ENCODE measurements around the gene PUS10.
"Not testable (repeated sequence)": the region's sequence is repeated elsewhere in the genome, so short reads cannot be mapped to it uniquely, and the experiment has no call there.

The PUS10 gene

DNA sequence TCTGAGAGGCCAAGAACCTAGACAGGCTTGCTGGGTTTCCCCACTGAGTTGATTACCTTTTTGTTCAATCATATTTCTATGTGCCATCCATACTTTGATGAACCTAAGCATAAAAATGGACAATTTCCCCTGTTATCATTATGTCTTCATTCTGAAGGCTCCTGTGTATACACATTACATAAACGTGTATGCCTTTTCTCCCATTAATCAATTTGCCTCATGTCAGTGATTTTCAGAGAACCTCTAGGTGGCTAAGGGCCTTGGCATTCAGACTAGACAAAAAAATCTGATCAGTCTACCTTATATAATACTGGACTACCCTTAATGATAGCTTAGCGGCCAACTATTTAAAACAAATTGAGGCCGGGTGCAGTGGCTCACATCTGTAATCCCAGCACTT is 4.7 kb downstream of the PUS10 start:
- Histone ChIP-seq H3K14ac (ENCODE audit: low read length) (no peak overlapping the region), H3K18ac (ENCODE audit: low read length) (no peak overlapping the region), H4K12ac (ENCODE audit: low read depth, low read length) (no peak overlapping the region), H4K8ac (ENCODE audit: low read depth, low read length) (no peak overlapping the region), H3K4ac (ENCODE audit: low read depth, low read length) (no peak overlapping the region), H3K4me2 (ENCODE audit: low read length) (no peak overlapping the region), H2BK120ac (ENCODE audit: insufficient read depth, low read length, poor library complexity) (no peak overlapping the region), H4K91ac (ENCODE audit: low read depth, low read length) (no peak overlapping the region), H2AFZ (ENCODE audit: insufficient read depth, low read length, poor library complexity) (no peak overlapping the region), H3K9ac (ENCODE audit: low read length) (no peak overlapping the region), H3K79me1 (ENCODE audit: low read length) (peaks cover 17% of the 10 kb centered on the region), H3K9me3 (ENCODE audit: insufficient read depth, low read depth, low read length) (no peaks in the 10 kb centered on the region), H2BK12ac (ENCODE audit: low read length) (no peak overlapping the region), H2BK5ac (ENCODE audit: low read depth, low read length, poor library complexity) (no peak overlapping the region), H2AK5ac (ENCODE audit: low read length) (no peak overlapping the region), H3K79me2 (ENCODE audit: control insufficient read depth, insufficient read depth, low read length, poor library complexity) (peaks cover 11% of the 10 kb centered on the region), H3K23ac (ENCODE audit: low read length) (no peak overlapping the region), H3K27ac (ENCODE audit: low read depth, low read length) (no peak overlapping the region), H3K4me3 (ENCODE audit: low read depth, low read length) (no peak overlapping the region), H3K4me1 (ENCODE audit: control insufficient read depth in 1 of 2, insufficient read depth in 2 of 2, low read length in 2 of 2) (peaks cover 0 to 2% of the 10 kb centered on the region in 2 experiments), H3K27me3 (ENCODE audit: insufficient read depth, low read length) (no peaks in the 10 kb centered on the region), H3K36me3 (ENCODE audit: control insufficient read depth in 1 of 2, insufficient read depth in 2 of 2, low read length in 2 of 2) (peaks cover 0 to 3% of the 10 kb centered on the region in 2 experiments)
- no CpG with 5 or more reads among the region's 3 CpGs for WGBS (ENCODE audit: extremely low coverage, insufficient coverage, insufficient read length)
- no peak for DNase-seq

DNA sequence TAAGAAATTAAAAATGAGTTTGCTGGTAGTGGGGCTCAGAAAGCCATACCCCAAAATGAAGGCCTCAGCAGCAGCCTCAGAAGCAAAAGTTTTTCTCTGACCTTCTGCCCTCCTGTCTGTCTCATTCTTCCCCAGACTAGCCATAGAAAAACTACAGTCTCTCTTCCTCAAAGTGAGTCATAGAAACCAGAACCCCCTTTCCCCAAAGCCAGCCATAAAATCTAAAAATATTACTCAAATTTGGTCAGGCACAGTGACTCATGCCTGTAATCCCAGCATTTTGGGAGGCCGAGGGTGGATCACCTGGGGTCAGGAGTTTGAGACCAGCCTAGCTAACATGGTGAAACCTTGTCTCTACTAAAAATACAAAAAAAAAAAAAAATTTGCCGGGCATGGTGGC is 5.8 kb downstream of the PUS10 start:
- no CpG with 5 or more reads among the region's 2 CpGs for WGBS (ENCODE audit: extremely low coverage, insufficient coverage, insufficient read length)
- not testable (repeated sequence) for H3K14ac ChIP-seq (ENCODE audit: low read length); H3K23ac ChIP-seq (ENCODE audit: low read length); H3K4me1 ChIP-seq (ENCODE audit: control insufficient read depth in 1 of 2, insufficient read depth in 2 of 2, low read length in 2 of 2); H4K8ac ChIP-seq (ENCODE audit: low read depth, low read length); H2AK5ac ChIP-seq (ENCODE audit: low read length); H3K9ac ChIP-seq (ENCODE audit: low read length); H4K12ac ChIP-seq (ENCODE audit: low read depth, low read length); H3K9me3 ChIP-seq (ENCODE audit: insufficient read depth, low read depth, low read length); H3K27ac ChIP-seq (ENCODE audit: low read depth, low read length); H3K36me3 ChIP-seq (ENCODE audit: control insufficient read depth in 1 of 2, insufficient read depth in 2 of 2, low read length in 2 of 2); H3K27me3 ChIP-seq (ENCODE audit: insufficient read depth, low read length); H2BK12ac ChIP-seq (ENCODE audit: low read length); H4K91ac ChIP-seq (ENCODE audit: low read depth, low read length); H2AFZ ChIP-seq (ENCODE audit: insufficient read depth, low read length, poor library complexity); H3K79me2 ChIP-seq (ENCODE audit: control insufficient read depth, insufficient read depth, low read length, poor library complexity); H3K4me2 ChIP-seq (ENCODE audit: low read length); H3K4me3 ChIP-seq (ENCODE audit: low read depth, low read length); H3K4ac ChIP-seq (ENCODE audit: low read depth, low read length); H2BK5ac ChIP-seq (ENCODE audit: low read depth, low read length, poor library complexity); H2BK120ac ChIP-seq (ENCODE audit: insufficient read depth, low read length, poor library complexity); H3K18ac ChIP-seq (ENCODE audit: low read length)
- H3K79me1 ChIP-seq (ENCODE audit: low read length): peaks cover 10% of the 10 kb centered on the region
- DNase-seq: peak in 1 of 2 donors; percentile 33

DNA sequence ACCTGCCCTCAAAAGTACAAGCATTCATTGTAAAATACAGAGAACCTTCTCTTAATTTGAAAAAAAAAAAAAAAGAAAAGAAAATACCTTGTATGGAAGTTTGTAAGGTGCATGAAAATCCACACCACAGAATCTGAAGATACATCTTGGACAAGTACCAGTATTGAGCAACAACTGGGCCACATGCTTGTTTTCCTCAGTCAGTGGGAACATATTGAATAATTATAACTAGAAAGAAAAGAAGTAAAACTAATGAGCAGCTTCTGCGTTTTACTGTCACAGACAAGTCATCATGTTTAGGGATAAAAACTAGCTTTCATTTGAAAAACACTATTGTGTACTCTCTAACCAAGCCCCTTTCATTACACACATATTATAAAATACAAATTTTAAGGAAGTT is 6.4 kb downstream of the PUS10 start:
- Histone ChIP-seq H3K36me3 (ENCODE audit: control insufficient read depth in 1 of 2, insufficient read depth in 2 of 2, low read length in 2 of 2) (peaks cover 0 to 3% of the 10 kb centered on the region in 2 experiments), H3K4me1 (ENCODE audit: control insufficient read depth in 1 of 2, insufficient read depth in 2 of 2, low read length in 2 of 2) (peaks cover 0 to 2% of the 10 kb centered on the region in 2 experiments), H3K14ac (ENCODE audit: low read length) (no peak overlapping the region), H3K79me2 (ENCODE audit: control insufficient read depth, insufficient read depth, low read length, poor library complexity) (peaks cover 3% of the 10 kb centered on the region), H2AFZ (ENCODE audit: insufficient read depth, low read length, poor library complexity) (no peak overlapping the region), H2AK5ac (ENCODE audit: low read length) (no peak overlapping the region), H3K23ac (ENCODE audit: low read length) (no peak overlapping the region), H3K9me3 (ENCODE audit: insufficient read depth, low read depth, low read length) (no peaks in the 10 kb centered on the region), H3K9ac (ENCODE audit: low read length) (no peak overlapping the region), H2BK5ac (ENCODE audit: low read depth, low read length, poor library complexity) (no peak overlapping the region), H3K18ac (ENCODE audit: low read length) (no peak overlapping the region), H2BK12ac (ENCODE audit: low read length) (no peak overlapping the region), H4K12ac (ENCODE audit: low read depth, low read length) (no peak overlapping the region), H3K27ac (ENCODE audit: low read depth, low read length) (no peak overlapping the region), H4K8ac (ENCODE audit: low read depth, low read length) (no peak overlapping the region), H2BK120ac (ENCODE audit: insufficient read depth, low read length, poor library complexity) (no peak overlapping the region), H3K4me3 (ENCODE audit: low read depth, low read length) (no peak overlapping the region), H4K91ac (ENCODE audit: low read depth, low read length) (no peak overlapping the region), H3K79me1 (ENCODE audit: low read length) (peaks cover 5% of the 10 kb centered on the region), H3K4ac (ENCODE audit: low read depth, low read length) (no peak overlapping the region), H3K4me2 (ENCODE audit: low read length) (no peak overlapping the region), H3K27me3 (ENCODE audit: insufficient read depth, low read length) (no peaks in the 10 kb centered on the region)
- DNase-seq: no peak
- WGBS (ENCODE audit: extremely low coverage, insufficient coverage, insufficient read length): no CpG with 5 or more reads among the region's 1 CpG

- Histone ChIP-seq H3K4me1 (ENCODE audit: control insufficient read depth in 1 of 2, insufficient read depth in 2 of 2, low read length in 2 of 2) (peaks cover 0 to 2% of the 10 kb centered on the region in 2 experiments), H3K79me1 (ENCODE audit: low read length) (peaks cover 2% of the 10 kb centered on the region), H3K14ac (ENCODE audit: low read length) (no peak overlapping the region), H3K18ac (ENCODE audit: low read length) (no peak overlapping the region), H3K4me2 (ENCODE audit: low read length) (no peak overlapping the region), H3K4me3 (ENCODE audit: low read depth, low read length) (no peak overlapping the region), H3K9me3 (ENCODE audit: insufficient read depth, low read depth, low read length) (no peaks in the 10 kb centered on the region), H2BK5ac (ENCODE audit: low read depth, low read length, poor library complexity) (no peak overlapping the region), H3K27ac (ENCODE audit: low read depth, low read length) (no peak overlapping the region), H3K4ac (ENCODE audit: low read depth, low read length) (no peak overlapping the region), H2BK120ac (ENCODE audit: insufficient read depth, low read length, poor library complexity) (no peak overlapping the region), H2BK12ac (ENCODE audit: low read length) (no peak overlapping the region), H2AFZ (ENCODE audit: insufficient read depth, low read length, poor library complexity) (no peak overlapping the region), H4K12ac (ENCODE audit: low read depth, low read length) (no peak overlapping the region), H2AK5ac (ENCODE audit: low read length) (no peak overlapping the region), H3K9ac (ENCODE audit: low read length) (no peak overlapping the region), H4K8ac (ENCODE audit: low read depth, low read length) (no peak overlapping the region), H4K91ac (ENCODE audit: low read depth, low read length) (no peak overlapping the region), H3K79me2 (ENCODE audit: control insufficient read depth, insufficient read depth, low read length, poor library complexity) (no peaks in the 10 kb centered on the region), H3K23ac (ENCODE audit: low read length) (no peak overlapping the region), H3K36me3 (ENCODE audit: control insufficient read depth in 1 of 2, insufficient read depth in 2 of 2, low read length in 2 of 2) (peaks cover 0 to 3% of the 10 kb centered on the region in 2 experiments), H3K27me3 (ENCODE audit: insufficient read depth, low read length) (no peaks in the 10 kb centered on the region)
- no peak for DNase-seq
These were observed 8.7 kb downstream of the PUS10 start for GRCh38 chr2:61009355-61009754.

Measured in trophoblast cell (in vitro differentiated cells and primary cell).